H4 (cell line): ENCODE measurements around the gene DCBLD2. TPM values are rescaled to one million over a fixed set of nuclear protein-coding genes. Genes with fewer than 3 reads are reported as not detected.

Experiments used
- DNase-seq: peaks from one replicate; pipeline ENCODE4 v3.0.0-alpha.2; 2015; ENCODE audit warnings: low spot score
- total RNA-seq: library from RNA; depleted of rRNA; stranded (reverse); fragments of >200 nt; shearing (Covaris generic); gene quantifications from 2 replicates; pipeline ENCODE4 v1.2.3, GENCODE V29; 2014

The DCBLD2 gene
- total RNA-seq, 1 experiment from 2014 or later, result 40.2 TPM

DNA sequence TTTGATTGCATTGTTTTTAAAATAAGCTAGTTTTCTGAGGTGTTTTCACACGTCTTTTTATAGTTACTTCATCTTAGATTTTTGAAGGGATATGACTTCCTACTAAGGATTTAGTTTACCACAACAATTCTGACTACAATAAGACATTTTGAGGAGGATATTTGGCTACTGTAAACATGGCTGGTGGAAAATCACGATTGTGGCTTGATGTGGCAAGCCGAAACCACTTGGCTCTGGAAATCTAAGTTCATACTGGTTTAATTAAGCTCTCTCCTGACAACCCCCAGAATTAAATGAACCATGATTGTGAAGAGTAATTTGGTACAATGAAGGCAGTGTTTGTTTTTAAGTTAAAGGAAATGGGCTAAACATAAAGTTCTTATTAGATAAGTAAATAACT lies 107.5 kb downstream of the DCBLD2 start:
- peak; percentile 29 for DNase-seq

DNA sequence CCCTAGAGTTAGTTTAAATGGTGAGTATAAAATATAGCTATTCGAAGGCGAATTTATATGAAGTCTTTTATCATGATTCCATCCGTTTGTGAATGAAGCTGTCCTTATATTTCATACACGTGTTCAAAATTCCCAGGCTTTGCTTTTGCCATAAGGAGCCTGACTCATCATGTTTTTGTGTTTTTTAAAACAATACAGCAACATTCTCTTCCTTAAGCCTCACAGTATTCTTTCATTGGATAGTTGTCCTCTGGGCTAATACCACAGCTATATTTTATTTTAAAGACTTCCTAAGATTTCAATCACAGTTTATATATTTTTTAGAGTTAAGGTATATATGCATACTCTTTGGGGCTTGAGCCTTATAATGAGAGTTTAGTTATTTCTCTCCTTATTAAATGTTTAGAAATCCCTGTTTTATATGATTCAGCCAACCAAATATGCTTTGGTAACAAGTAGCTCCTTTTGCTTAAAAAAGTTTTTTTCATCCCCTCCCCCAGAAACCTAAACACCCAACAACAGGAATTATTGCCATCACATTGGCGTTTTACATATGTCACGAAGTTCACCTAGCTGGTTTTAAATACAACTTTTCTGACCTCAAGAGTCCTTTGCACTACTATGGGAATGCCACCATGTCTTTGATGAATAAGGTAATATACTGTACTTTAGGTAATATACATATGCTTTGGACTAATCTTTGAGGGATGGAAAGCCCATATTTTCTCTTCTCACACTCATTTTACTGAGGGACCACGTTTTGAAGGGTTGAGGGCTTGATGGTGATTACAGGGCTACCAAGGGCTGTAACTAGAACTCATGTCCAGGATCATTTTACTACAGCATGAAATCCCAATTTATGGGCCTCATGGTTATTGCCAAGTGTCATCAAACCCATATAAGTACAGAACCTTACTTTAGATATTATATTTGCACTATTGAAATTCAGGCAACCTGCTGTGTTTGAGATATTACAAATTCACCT lies 109.9 kb downstream of the DCBLD2 start:
- DNase-seq, result no peak

DNA sequence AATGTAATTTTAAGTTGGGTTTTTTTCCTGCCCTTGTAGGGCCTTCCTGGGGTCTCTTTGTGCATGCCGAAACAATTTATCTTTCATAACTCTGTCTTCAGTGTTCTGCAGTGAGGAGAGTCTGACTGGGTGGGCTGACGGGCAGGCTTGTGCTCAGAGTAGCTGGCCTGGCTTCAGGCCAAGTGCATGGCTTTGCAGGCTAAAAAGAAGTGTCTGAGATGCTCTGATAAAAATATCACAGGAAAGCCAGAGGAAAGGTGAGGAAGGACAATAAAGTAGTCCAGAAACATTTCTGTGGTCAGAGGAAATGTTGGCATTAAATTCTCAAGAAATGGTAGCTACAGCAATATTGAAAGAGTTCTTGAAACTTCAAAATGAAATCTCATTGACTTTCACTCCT lies 112.8 kb downstream of the DCBLD2 start:
- DNase-seq, result no peak

DNA sequence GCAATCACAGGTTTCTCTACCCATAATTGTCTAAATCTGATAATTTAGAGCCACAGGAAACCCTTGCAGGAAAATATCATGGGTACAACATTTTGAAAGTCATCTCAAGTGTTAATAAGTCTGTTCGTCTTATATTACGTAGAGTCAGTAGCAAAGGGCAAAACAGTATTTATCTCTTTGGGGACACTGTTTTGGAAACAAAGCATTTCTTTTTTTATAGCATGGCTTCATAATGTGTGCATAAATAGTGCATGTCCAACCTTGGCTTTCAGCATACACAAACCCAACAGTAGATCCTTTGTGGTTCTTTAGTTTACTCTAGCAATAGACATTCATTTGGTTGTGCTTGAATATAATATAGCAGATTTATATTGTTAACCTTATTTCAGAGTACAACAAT lies 114.3 kb downstream of the DCBLD2 start:
- DNase-seq, result no peak

DNA sequence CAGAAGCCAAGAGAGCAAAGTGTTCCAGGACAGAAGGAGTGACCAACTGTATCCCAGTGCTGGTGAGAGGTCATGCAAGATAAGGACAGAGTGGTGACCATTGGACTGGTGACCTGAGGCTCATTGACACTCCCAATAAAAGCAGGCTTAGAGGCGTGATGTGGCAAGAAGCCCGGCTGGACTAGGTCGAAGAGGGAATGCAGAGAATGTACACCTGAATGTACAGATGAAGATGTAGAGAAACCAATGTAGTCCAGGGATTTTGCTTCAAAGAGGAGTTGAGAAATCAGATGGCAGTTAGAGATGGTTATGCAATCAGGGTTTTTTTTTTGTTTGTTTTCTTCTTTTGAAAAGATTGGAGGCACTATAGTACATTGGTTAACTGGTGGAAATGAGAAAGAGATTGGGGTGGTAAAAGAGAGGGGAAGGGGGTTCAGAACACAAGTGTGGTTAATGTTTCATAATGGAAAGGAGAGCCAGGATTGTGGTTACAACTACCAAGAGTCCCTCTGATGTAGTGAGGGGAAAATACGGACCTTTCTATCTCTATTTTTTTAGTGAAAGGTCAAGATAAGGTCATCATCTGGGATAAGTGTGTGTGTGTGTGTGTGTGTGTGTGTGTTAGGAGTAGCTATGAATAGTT lies 115.0 kb downstream of the DCBLD2 start:
- DNase-seq, result no peak

DNA sequence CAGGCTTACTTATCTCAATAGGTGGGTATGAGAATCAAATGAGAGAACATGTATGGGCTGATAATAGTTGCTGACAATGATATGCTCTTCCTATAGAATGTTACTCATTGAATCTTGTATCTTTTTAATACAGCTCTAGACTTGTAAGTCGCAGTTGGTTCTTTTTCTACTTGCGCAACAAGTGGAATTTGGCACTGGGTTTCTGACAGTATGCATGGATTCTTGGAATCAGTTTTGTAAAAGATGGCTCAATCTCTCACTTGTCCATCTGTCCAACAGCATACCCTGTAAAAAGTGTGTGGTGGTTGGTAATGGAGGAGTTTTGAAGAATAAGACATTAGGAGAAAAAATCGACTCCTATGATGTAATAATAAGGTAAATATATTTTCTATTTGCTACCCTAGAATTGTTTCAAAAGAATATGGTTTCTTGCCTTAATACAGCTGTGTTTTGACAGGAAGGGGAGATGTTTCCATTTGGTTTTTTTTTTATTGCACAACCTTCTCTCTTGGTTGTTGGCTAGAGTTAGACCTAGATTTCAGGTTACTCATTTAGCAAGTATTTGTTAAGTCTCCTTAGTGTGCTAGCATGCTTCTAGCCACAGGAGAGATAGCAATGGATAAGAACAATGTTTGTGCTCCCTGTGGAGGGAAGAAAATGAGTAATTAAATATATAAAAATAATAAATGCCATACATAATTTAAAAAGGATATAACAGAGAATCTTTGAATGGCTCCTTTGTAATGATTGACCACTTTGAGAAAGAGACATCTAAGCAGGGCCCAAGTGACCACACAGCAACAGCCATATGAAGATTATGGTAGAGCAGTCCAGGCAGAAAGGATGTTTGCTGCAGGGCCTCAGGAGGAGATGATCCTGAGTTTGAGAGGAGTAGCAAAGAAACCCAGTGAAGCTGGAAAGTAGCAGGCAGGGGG lies 116.6 kb downstream of the DCBLD2 start:
- peak; percentile 8 for DNase-seq

DNA sequence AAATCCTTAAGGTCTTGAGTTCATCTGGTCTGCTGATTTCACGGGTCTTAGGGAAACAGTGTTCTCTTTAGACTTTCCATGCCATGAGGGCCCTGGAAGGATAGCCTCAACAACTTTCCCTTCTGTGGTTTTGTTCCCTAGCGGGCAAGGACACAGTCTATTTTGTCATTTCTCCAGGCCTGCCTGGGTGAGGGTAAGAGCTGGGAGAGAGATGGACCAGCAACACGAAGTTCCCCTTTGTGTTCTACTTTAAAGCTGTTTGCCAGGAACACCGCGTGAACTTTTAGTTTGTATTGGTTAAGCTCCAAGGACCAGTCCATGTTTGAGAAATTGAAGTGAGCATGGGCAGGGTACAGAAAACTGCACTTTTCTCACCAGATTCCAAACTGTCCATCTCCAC lies 117.5 kb downstream of the DCBLD2 start:
- no peak for DNase-seq

DNA sequence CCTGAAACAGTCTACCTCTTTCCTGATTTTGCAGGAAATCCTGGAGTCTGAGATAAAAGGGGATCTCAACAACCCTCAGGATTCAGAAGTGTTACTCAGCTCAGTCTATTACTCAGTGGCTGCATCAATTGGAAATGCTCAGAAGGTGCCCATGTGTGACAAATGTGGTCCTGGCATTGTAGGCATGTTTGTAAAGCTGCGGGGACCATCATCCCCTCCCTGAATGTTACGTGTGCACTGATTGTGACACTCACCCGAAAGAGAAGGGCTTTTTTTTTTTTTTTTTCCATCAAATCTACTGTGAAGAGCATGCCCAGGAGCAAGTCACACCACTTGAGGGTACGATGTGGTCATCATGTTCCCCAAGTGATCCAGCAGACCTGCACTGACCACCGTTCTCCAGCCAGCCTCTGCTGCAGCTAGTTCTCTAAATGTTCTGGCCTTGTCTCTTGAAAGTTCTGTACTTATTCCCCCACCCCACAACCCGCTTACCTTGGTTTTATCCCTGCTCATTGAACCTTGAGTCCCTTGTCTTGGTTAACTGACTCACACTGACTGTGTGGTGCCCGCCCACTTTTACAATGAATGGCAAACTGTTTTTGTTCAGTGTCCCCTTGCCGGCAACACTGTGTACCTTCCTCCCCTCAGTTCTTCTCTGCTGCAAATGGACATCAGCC lies 118.5 kb downstream of the DCBLD2 start:
- DNase-seq, result no peak

DNA sequence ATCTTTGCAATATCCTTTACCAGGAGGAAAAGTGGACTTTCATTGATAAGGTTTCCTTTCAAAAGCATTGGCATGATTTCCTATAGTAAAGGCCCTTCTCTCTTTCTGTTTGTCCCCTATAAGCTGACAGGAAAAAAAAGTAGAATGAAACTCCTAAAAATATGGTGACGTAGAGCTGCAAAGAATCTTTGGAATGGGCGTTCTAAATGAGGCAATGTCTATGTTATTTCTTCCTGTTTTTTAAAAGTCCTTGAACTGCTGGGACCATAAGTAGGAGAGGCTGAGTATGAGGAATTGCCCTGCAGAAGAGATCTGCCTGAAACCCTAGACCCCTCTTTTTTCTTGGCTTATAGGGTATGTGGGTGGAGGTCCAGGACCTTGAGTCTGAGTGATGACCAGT lies 121.2 kb downstream of the DCBLD2 start:
- DNase-seq, result no peak

DNA sequence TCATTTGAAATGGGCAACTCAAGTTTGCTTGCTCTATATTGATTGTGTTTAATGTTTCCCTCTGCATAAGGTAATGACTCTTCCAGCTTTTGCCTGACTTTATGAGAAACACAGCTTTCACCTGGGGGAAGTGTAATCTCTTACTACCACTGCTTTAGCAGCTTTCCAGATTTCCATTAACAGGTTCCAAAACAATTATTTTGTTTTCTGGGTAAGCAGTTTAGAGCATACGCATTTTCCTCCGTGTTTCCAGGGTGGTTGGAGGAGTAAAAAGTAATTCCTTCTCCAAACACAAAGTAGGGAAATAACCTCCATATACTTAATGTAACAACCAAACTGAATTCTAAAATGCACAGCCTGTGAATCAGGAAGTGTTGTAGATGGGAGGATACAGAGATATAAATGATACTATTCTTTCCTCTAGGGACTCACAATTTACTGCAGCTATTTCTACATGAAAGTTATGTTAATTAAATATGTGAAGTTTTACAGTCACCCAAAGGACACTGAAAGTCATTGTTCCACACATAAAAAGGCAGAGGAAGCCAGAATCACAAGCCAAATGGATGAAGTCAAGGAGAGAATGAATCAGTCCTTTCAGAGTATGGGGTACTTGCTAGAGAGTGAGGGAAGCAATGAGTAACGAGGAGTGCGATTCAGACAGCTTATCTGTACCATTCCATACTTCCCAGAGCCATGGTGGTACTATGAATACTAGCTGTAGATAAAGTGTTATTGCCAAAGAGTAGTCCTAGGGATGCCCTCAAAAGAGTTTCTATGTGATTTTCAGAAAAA lies 121.8 kb downstream of the DCBLD2 start:
- no peak for DNase-seq

DNA sequence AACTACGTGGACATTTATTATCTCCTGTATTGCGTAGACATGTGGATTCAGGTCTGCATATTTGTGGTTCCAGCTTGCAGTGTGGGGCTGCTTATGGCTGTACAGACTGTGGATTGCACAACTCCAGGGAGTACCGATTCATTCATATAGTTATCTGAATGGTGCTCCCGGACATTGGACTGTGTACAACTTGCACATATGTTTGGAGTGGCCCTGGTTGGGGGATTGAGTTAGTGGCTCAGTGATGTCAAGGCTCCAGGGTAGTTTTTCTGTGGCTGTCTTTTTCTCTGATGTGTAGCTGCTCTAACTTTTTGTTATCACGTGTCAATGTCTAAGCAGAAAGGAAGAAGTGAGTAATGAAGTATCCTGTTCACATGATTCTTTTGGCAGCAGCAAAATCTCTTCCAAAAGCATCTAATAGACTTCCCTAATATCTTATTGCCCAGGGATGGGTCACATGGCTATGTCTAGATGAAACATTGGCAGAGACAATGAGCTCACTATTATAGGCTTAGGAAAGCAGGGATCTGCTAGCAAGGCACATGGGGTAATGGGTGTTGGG lies 122.6 kb downstream of the DCBLD2 start:
- DNase-seq, result peak; percentile 77

DNA sequence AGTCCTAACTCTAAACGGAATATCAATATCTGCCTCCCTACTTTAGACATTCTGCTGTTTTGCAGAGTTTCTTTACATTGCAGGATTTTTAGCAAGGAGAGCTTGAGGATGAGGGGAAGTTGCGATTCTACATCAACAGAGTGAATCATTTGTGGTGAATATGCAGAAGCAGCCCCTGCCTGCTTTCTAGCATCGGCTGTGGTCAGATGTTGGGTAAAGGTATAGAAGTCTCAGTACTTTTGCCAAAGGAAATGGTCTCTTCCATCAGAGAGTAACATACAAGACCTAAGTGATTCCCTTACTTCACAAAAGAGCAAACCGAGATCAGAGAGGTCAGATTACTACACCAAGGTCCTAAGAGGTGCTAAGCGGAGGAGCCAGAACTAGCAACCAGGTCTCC lies 123.1 kb downstream of the DCBLD2 start:
- peak; percentile 11 for DNase-seq

DNA sequence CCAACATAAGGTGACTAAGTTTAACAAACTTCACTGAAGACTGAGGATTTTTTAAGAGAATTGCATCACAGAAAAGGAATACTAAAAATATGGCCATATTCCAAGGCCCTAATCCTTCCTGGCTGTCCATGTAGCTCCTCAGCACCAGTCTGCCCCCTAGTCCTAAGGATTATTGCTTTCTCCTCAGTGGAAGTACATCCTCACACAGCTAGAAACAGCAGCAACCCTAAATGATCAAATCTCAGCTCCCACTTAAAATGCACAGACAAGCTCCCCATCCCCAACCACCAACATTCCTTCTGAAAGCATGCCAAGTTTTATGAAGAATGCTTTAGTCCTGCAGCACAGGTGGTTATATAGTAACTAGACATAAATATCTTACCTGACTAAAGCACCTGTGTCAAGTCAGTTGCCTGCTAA lies 123.7 kb downstream of the DCBLD2 start:
- no peak for DNase-seq

DNA sequence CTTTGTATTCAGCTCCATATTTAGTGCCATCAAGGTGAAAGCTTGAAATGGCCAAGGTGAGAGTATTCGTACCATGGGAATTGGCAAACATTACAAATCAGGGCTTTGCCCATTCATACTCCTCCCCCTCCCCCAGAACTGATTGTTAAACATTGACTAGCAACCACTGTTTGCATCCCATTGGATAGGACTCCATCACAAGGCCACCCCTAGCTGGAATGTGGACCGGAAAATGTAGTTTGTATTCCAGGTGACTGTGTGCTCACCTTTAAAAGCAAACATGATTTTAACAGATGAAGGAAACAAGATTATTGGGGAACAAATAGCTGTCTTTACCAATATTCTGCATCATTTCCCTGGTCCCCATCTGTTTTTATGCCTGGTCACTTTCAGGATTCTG lies 124.2 kb downstream of the DCBLD2 start:
- DNase-seq, result no peak

DNA sequence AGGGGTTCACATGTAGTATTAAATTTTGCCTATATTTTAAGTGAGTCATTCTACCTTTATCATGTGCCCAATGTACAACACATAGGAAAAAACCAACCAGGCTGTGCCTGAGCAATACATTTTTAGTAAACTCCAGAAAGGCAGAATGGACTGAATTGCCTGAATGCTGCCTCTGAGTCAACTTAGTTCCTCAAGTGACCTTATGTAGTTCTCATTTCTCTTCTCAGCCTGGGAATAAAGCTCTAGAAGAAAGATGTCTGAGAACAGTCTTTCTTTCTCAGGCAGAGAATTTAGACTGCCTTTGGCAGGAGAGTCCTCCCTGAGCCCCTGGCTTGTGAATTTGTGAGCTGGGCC lies 125.4 kb downstream of the DCBLD2 start:
- no peak for DNase-seq

DNA sequence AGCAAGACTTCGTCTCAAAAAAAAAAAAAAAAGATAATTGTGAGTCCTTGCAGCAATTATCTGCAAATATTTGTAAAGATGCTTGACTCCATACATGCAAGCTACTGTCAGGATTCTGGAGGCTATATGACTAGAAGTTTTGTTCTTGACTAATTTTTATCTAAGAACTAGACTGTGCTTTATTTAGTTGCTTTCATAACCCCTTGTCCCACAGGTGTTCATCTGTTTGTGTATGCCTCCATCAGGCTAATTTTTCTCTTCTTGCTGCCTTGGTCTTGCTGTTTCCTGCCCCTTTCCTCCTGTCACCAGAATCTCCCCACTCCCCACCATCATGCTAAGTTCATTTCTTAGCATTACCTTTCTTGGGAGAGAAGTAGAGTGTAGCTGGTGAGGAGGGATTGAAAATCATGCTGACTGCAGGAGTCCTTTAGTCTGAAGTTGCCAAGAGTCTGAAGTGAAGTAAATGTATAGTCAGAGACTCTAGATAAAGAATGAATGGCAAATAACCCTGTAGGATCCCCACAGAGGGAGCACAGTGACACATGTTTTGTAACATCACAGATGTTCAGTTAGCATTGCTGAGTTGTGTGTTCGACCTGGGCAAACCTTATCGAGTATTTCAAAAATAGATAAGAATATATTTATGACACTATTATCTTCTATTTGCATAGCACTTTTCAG lies 125.9 kb downstream of the DCBLD2 start:
- DNase-seq, result no peak

DNA sequence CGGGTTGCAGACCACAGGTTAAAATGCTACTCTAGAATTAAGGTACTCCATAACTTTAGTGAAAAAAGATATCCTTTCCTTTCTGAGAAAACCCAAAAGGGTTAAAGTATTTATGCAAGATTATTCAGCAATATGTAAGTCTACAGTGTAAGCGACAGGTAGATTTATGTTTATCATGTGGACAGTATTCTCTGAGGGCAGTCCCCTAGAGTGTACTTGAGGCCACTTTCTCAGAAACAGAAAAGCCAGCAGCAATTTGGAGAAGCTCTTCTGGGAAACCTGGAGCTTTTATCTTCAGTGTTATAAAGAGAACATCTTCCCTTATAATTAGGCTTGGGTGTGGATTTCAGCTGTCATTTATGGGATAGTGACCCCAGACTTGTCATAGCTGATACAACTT lies 129.5 kb downstream of the DCBLD2 start:
- no peak for DNase-seq

DNA sequence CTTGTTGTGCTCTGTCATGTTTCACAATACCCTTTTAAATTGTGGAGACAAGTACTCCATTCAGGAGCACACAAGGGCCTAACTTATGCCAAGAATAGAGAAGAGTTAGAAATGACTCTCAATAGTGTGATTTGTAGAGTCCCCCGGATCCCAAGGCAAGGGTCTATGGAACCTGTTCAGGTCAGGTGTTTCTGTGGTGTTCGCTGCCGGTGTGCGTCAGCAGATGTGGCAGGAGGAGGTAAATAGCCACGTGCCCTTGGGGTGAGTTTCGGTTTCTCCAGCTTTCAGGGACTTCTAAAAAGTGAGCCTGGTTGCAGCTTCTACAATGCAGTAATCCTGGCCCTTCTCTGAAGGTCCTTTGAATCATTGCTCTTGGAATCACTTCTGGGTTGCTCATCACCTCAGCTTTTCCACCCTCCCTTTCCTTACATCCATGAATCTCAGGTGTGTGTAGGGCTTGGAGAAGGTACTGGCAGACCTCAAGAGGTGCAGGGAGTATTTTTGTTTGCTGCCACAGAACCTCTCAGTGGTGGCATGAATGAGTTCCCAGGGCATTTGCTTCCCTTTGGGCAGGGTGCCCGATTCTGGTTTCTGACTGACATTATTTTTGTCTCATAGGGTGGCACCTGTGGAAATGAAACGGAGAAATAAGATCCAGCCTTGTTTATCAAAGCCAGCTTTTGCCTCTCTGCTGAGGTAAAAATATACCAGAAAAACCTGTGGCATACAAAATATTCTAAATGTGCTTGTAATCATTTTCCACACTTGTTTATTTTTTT lies 131.0 kb downstream of the DCBLD2 start:
- DNase-seq, result no peak

DNA sequence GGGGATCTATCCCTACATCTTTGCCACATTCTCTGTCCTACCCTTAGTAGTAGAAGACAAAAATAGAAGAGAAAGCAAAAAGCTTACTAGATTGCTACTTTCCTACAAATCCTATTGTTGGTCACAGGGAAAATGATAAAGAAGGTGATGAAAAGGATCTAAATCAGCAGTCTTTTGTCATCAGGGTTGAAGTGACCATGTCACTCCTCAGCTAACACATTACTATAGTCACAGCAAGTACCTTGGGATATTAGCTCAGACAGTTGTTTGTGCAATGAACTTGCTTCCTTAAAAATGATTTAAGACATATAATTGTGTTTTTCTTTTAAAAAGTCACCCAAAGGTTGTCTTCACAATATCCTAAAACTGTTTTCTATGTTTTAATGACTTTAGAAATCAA lies 132.0 kb downstream of the DCBLD2 start:
- no peak for DNase-seq
